Adrenal gland (tissue), 5 donors: ENCODE data around the gene TMEM50A.
"Not testable (repeated sequence)": the region's sequence is repeated elsewhere in the genome, so short reads cannot be mapped to it uniquely, and the experiment has no call there.

Experiments used
- CTCF ChIP-seq, 6 experiments: fragments of 450-650 bp in 4 of 6; fragments of 200-600 bp in 2 of 6; sonication (generic) in 1 of 6; IDR thresholded peaks; 1 replicate in 5 of 6; 2 replicates in 1 of 6; pipeline versions ENCODE4 v1.5.1 to v1.8.0; 2016 to 2021; ENCODE audit warnings: antibody characterized with exemption in 6 of 6, mild to moderate bottlenecking in 2 of 6, moderate library complexity in 1 of 6
- POLR2A ChIP-seq, 2 donors: fragments of 450-650 bp; IDR thresholded peaks; one replicate each; pipeline ENCODE4 v1.6.1; 2017; ENCODE audit warnings: antibody characterized with exemption in 2 of 2, mild to moderate bottlenecking in 2 of 2, moderate library complexity in 1 of 2
- donor health status: DM: no; HTN: no; CAD: no.

GRCh38 chr1:25329950-25330349 lies 8.2 kb upstream of the TMEM50A start:
- TF ChIP-seq CTCF, POLR2A (IDR thresholded peaks at IDR 0.05): not testable (repeated sequence)
